ENCODE measurements around the gene RAB38.

Gene RAB38

DNA sequence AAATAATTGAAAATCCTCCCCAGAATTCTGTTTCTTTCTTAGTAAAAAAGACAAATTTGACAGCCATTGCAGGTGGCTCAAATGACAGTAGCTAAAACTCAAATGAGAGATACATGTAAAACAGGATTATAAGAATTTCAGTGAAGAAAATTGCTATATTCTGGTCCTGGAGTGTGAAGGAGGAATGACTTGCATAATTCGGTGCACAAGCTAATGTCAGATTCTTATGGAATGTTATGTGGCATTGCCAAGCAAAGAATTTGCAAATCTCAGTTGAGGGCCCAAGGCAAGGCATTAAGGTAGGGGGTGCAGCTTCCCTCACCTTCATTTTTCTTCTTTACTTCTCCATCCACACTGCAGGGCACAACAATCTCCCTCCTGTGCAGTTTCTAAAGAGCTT is 35.4 kb downstream of the RAB38 start:
- 0% methylated on average over 1 of the region's 1 CpG; no CpG with 5 or more reads in 1 of the 2 experiments for WGBS, 2 experiments (ENCODE audit: insufficient coverage in 2 of 2)
- H3K4me1 ChIP-seq (ENCODE audit: control insufficient read depth, insufficient read depth, low read length, poor library complexity, severe bottlenecking) = no peaks in the 10 kb centered on the region
- H3K36me3 ChIP-seq (ENCODE audit: control insufficient read depth, insufficient read depth, low read length) = no peaks in the 10 kb centered on the region
- H3K27ac ChIP-seq (ENCODE audit: low read depth, low read length, severe bottlenecking) = no peak overlapping the region
- no peaks in the 10 kb centered on the region for H3K9me3 ChIP-seq (ENCODE audit: control insufficient read depth, low read length)
- no peak overlapping the region for H3K4me3 ChIP-seq (ENCODE audit: extremely low read depth, insufficient read depth, low read length, poor library complexity, severe bottlenecking)

- H3K4me1 ChIP-seq (ENCODE audit: control insufficient read depth, insufficient read depth, low read length, poor library complexity, severe bottlenecking) = no peaks in the 10 kb centered on the region
- no peaks in the 10 kb centered on the region for H3K36me3 ChIP-seq (ENCODE audit: control insufficient read depth, insufficient read depth, low read length)
- no peak overlapping the region for H3K27ac ChIP-seq (ENCODE audit: low read depth, low read length, severe bottlenecking)
- peaks cover 5% of the 10 kb centered on the region for H3K9me3 ChIP-seq (ENCODE audit: control insufficient read depth, low read length)
- H3K4me3 ChIP-seq (ENCODE audit: extremely low read depth, insufficient read depth, low read length, poor library complexity, severe bottlenecking) = no peak overlapping the region
- 100% methylated on average over 2 of the region's 3 CpGs; no CpG with 5 or more reads in 1 of the 2 experiments for WGBS, 2 experiments (ENCODE audit: insufficient coverage in 2 of 2)
Observed at GRCh38 chr11:88131764-88132470, 43.3 kb downstream of the RAB38 start.

- WGBS, 2 experiments (ENCODE audit: insufficient coverage in 2 of 2) = 93 to 100% methylated on average over 2 of the region's 4 CpGs
- Histone ChIP-seq H3K4me1 (ENCODE audit: control insufficient read depth, insufficient read depth, low read length, poor library complexity, severe bottlenecking) (no peaks in the 10 kb centered on the region), H3K4me3 (ENCODE audit: extremely low read depth, insufficient read depth, low read length, poor library complexity, severe bottlenecking) (no peak overlapping the region), H3K9me3 (ENCODE audit: control insufficient read depth, low read length) (no peaks in the 10 kb centered on the region), H3K36me3 (ENCODE audit: control insufficient read depth, insufficient read depth, low read length) (no peaks in the 10 kb centered on the region), H3K27ac (ENCODE audit: low read depth, low read length, severe bottlenecking) (no peak overlapping the region)
Observed at GRCh38 chr11:88122956-88123355, 52.3 kb downstream of the RAB38 start.

DNA sequence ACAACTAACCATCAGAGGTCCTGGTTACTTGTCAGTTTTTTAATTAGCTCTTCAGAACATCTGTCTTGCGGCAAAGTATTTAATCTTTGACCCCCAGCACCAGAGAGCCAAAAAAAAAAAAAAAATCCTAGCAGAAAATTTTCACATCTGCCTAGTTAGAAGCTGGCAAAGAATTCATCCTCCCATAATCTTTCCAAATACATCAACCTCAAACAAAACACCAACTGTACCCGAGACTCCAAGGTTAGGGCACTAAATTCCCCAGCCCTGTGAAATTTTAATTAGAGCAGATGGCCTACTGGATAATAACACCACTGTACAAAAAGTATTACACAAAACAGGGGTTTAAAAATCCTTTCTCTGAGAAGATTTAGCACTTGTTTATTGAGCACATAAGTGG is 55.7 kb downstream of the RAB38 start:
- Histone ChIP-seq H3K36me3 (ENCODE audit: control insufficient read depth, insufficient read depth, low read length) (no peaks in the 10 kb centered on the region), H3K4me1 (ENCODE audit: control insufficient read depth, insufficient read depth, low read length, poor library complexity, severe bottlenecking) (no peaks in the 10 kb centered on the region), H3K9me3 (ENCODE audit: control insufficient read depth, low read length) (no peaks in the 10 kb centered on the region), H3K27ac (ENCODE audit: low read depth, low read length, severe bottlenecking) (no peak overlapping the region), H3K4me3 (ENCODE audit: extremely low read depth, insufficient read depth, low read length, poor library complexity, severe bottlenecking) (no peak overlapping the region)
- WGBS, 2 experiments (ENCODE audit: insufficient coverage in 2 of 2) = 67 to 100% methylated on average over 1 of the region's 2 CpGs

- WGBS, 2 experiments (ENCODE audit: insufficient coverage in 2 of 2) = 80 to 100% methylated on average over 1 of the region's 1 CpG
- H3K27ac ChIP-seq (ENCODE audit: low read depth, low read length, severe bottlenecking) = no peak overlapping the region
- no peak overlapping the region for H3K4me3 ChIP-seq (ENCODE audit: extremely low read depth, insufficient read depth, low read length, poor library complexity, severe bottlenecking)
- H3K4me1 ChIP-seq (ENCODE audit: control insufficient read depth, insufficient read depth, low read length, poor library complexity, severe bottlenecking) = no peaks in the 10 kb centered on the region
- H3K9me3 ChIP-seq (ENCODE audit: control insufficient read depth, low read length) = no peaks in the 10 kb centered on the region
- no peaks in the 10 kb centered on the region for H3K36me3 ChIP-seq (ENCODE audit: control insufficient read depth, insufficient read depth, low read length)
Observed at GRCh38 chr11:88117281-88117858, 57.9 kb downstream of the RAB38 start.

- Histone ChIP-seq H3K9me3 (ENCODE audit: control insufficient read depth, low read length) (no peaks in the 10 kb centered on the region), H3K27ac (ENCODE audit: low read depth, low read length, severe bottlenecking) (no peak overlapping the region), H3K4me3 (ENCODE audit: extremely low read depth, insufficient read depth, low read length, poor library complexity, severe bottlenecking) (no peak overlapping the region), H3K36me3 (ENCODE audit: control insufficient read depth, insufficient read depth, low read length) (no peaks in the 10 kb centered on the region), H3K4me1 (ENCODE audit: control insufficient read depth, insufficient read depth, low read length, poor library complexity, severe bottlenecking) (no peaks in the 10 kb centered on the region)
- 40 to 85% methylated on average over 2 to 4 of the region's 6 CpGs for whole genome bisulfite sequencing, 2 experiments (ENCODE audit: insufficient coverage in 2 of 2)
Observed at GRCh38 chr11:88115828-88116755, 59.2 kb downstream of the RAB38 start.

DNA sequence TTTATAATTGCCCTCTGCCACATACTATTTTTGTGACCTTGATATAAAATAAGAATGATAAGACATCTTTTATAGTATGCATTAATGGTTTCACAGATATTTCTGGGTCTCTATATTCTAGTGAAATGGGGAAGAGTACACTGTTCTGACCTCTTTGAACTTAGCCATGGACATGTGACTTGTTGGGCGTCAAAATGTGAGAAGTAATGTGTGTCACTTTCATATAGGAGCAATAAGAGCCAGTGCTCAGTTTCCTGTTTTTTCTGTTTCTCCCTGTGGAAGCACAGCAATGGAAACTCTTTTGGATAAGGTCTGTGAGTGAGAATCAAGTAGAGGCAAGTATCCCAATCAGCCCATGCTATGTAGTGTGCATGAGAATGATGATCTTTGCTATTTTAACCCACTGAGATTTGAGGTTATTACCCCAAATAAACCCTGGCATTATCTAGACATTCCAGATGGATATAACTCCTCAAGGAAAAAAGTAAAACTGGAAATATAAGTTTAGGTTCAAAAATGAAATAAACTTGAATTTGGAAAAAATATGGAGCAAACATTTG is 60.7 kb downstream of the RAB38 start:
- Histone ChIP-seq H3K4me3 (ENCODE audit: extremely low read depth, insufficient read depth, low read length, poor library complexity, severe bottlenecking) (no peak overlapping the region), H3K4me1 (ENCODE audit: control insufficient read depth, insufficient read depth, low read length, poor library complexity, severe bottlenecking) (no peaks in the 10 kb centered on the region), H3K36me3 (ENCODE audit: control insufficient read depth, insufficient read depth, low read length) (no peaks in the 10 kb centered on the region), H3K9me3 (ENCODE audit: control insufficient read depth, low read length) (no peaks in the 10 kb centered on the region), H3K27ac (ENCODE audit: low read depth, low read length, severe bottlenecking) (no peak overlapping the region)
- WGBS, 2 experiments (ENCODE audit: insufficient coverage in 2 of 2) = 80 to 88% methylated on average over 1 of the region's 1 CpG

DNA sequence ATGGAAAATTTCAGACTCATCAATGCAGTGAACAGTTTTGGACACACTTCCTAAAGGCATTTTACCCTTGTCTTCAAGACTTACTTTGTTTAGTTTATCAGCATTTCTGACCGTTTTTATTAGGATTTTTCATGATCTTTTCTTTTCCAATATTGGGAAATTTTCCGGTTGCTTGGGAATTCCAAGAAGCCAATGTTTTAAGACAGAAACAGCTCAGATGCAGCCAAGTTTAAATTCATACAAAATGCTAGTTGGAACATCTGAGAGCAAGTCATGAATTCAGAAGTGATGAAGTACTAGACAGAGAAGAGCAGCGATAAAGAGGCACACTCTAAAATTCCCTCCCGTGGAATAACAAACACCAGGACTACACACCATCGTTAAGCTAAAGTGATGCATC is 68.6 kb downstream of the RAB38 start:
- Histone ChIP-seq H3K9me3 (ENCODE audit: control insufficient read depth, low read length) (no peaks in the 10 kb centered on the region), H3K36me3 (ENCODE audit: control insufficient read depth, insufficient read depth, low read length) (no peaks in the 10 kb centered on the region), H3K4me3 (ENCODE audit: extremely low read depth, insufficient read depth, low read length, poor library complexity, severe bottlenecking) (no peak overlapping the region), H3K27ac (ENCODE audit: low read depth, low read length, severe bottlenecking) (no peak overlapping the region), H3K4me1 (ENCODE audit: control insufficient read depth, insufficient read depth, low read length, poor library complexity, severe bottlenecking) (no peaks in the 10 kb centered on the region)
- 84 to 87% methylated on average over 3 of the region's 5 CpGs for WGBS, 2 experiments (ENCODE audit: insufficient coverage in 2 of 2)

DNA sequence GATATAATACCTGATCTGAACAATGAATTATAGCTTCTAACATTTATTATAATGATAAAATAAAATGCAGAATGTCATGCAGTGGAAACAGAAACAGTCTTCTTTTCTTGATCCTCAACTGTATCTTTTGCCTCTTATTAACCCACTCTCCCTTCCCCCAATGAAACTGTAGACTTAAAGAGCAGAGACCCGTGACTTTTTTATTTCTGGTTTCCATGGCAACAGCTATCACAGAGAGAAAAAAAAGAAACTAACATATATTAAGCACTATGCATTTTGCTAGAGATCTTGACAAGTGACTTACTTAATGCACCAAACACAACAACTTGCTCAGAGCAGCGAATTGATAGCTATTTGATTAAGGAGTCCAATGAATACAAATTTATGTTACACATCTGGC is 69.3 kb downstream of the RAB38 start:
- H3K4me1 ChIP-seq (ENCODE audit: control insufficient read depth, insufficient read depth, low read length, poor library complexity, severe bottlenecking) = no peaks in the 10 kb centered on the region
- H3K4me3 ChIP-seq (ENCODE audit: extremely low read depth, insufficient read depth, low read length, poor library complexity, severe bottlenecking) = no peak overlapping the region
- 88% methylated on average over 1 of the region's 2 CpGs; no CpG with 5 or more reads in 1 of the 2 experiments for WGBS, 2 experiments (ENCODE audit: insufficient coverage in 2 of 2)
- no peaks in the 10 kb centered on the region for H3K9me3 ChIP-seq (ENCODE audit: control insufficient read depth, low read length)
- H3K36me3 ChIP-seq (ENCODE audit: control insufficient read depth, insufficient read depth, low read length) = no peaks in the 10 kb centered on the region
- no peak overlapping the region for H3K27ac ChIP-seq (ENCODE audit: low read depth, low read length, severe bottlenecking)

GRCh38 chr11:88105526-88105925 is 69.7 kb downstream of the RAB38 start:
- Histone ChIP-seq H3K4me3 (ENCODE audit: extremely low read depth, insufficient read depth, low read length, poor library complexity, severe bottlenecking) (no peak overlapping the region), H3K9me3 (ENCODE audit: control insufficient read depth, low read length) (no peaks in the 10 kb centered on the region), H3K36me3 (ENCODE audit: control insufficient read depth, insufficient read depth, low read length) (no peaks in the 10 kb centered on the region), H3K4me1 (ENCODE audit: control insufficient read depth, insufficient read depth, low read length, poor library complexity, severe bottlenecking) (no peaks in the 10 kb centered on the region), H3K27ac (ENCODE audit: low read depth, low read length, severe bottlenecking) (no peak overlapping the region)
- 75% methylated on average over 1 of the region's 1 CpG; no CpG with 5 or more reads in 1 of the 2 experiments for WGBS, 2 experiments (ENCODE audit: insufficient coverage in 2 of 2)
